ENCODE measurements around the gene EBP.
"Not testable (repeated sequence)": the region's sequence is repeated elsewhere in the genome, so short reads cannot be mapped to it uniquely, and the experiment has no call there.

EBP gene

GRCh38 chrX:48493890-48494364 lies 27.7 kb upstream of the EBP start:
- peak; percentile 36 for DNase-seq (ENCODE audit: low spot score)

GRCh38 chrX:48496660-48497059 lies 24.9 kb upstream of the EBP start:
- DNase-seq (ENCODE audit: low spot score): peak; percentile 28

- no peak for DNase-seq (ENCODE audit: low spot score)
Measured at GRCh38 chrX:48497871-48498270, 23.7 kb upstream of the EBP start.

- DNase-seq (ENCODE audit: low spot score): peak; percentile 84
Measured at GRCh38 chrX:48498374-48498809, 23.2 kb upstream of the EBP start.

GRCh38 chrX:48504261-48504660 lies 17.3 kb upstream of the EBP start:
- no peak for DNase-seq (ENCODE audit: low spot score)

- DNase-seq (ENCODE audit: low spot score): no peak
Measured at GRCh38 chrX:48505481-48505880, 16.1 kb upstream of the EBP start.

GRCh38 chrX:48507246-48507645 lies 14.4 kb upstream of the EBP start:
- DNase-seq (ENCODE audit: low spot score): no peak

- DNase-seq (ENCODE audit: low spot score): peak; percentile 76
Measured at GRCh38 chrX:48508400-48509244, 13.0 kb upstream of the EBP start, which contains the start of gene PORCN. Gene PORCN, plus strand, starts transcription at chrX:48508992. Its CDS starts 829 bp downstream, at chrX:48509821.

GRCh38 chrX:48509245-48509590 lies 12.4 kb upstream of the EBP start:
- DNase-seq (ENCODE audit: low spot score): no peak

- no peak for DNase-seq (ENCODE audit: low spot score)
Measured at GRCh38 chrX:48509619-48510018, 12.0 kb upstream of the EBP start.

- DNase-seq (ENCODE audit: low spot score): peak; percentile 27
Measured at GRCh38 chrX:48511560-48511959, 10.0 kb upstream of the EBP start.

- DNase-seq (ENCODE audit: low spot score): no peak
Measured at GRCh38 chrX:48512371-48512935, 9.2 kb upstream of the EBP start.

GRCh38 chrX:48513670-48514069 lies 7.9 kb upstream of the EBP start:
- no peak for DNase-seq (ENCODE audit: low spot score)

GRCh38 chrX:48514126-48514806 lies 7.3 kb upstream of the EBP start:
- no peak for DNase-seq (ENCODE audit: low spot score)

GRCh38 chrX:48514868-48515460 lies 6.6 kb upstream of the EBP start:
- DNase-seq (ENCODE audit: low spot score): no peak

- DNase-seq (ENCODE audit: low spot score): no peak
Measured at GRCh38 chrX:48515842-48516241, 5.8 kb upstream of the EBP start.

GRCh38 chrX:48516285-48516684 lies 5.3 kb upstream of the EBP start:
- no peak for DNase-seq (ENCODE audit: low spot score)

- no peak for DNase-seq (ENCODE audit: low spot score)
Measured at GRCh38 chrX:48516987-48517386, 4.6 kb upstream of the EBP start.

- not testable (repeated sequence) for DNase-seq (ENCODE audit: low spot score)
Measured at GRCh38 chrX:48519481-48519880, 2.1 kb upstream of the EBP start.

GRCh38 chrX:48520455-48520854 lies 1.2 kb upstream of the EBP start:
- DNase-seq (ENCODE audit: low spot score): no peak

GRCh38 chrX:48520976-48521352 lies 644 bp upstream of the EBP start:
- DNase-seq (ENCODE audit: low spot score): no peak

- DNase-seq (ENCODE audit: low spot score): no peak
Measured at GRCh38 chrX:48522291-48522690, 683 bp downstream of the EBP start.

- DNase-seq (ENCODE audit: low spot score): no peak
Measured at GRCh38 chrX:48523682-48524081, 2.1 kb downstream of the EBP start.
